Measurements from ENCODE around the gene LAMA3. TPM values are rescaled to one million over a fixed set of nuclear protein-coding genes. Genes with fewer than 3 reads are reported as not detected.

The LAMA3 gene
- total and polyA plus RNA-seq, 2 donors (not counting 3 experiments of a cell fraction or from before 2014, with no cell fraction given), result 2.6 to 12.3 TPM

DNA sequence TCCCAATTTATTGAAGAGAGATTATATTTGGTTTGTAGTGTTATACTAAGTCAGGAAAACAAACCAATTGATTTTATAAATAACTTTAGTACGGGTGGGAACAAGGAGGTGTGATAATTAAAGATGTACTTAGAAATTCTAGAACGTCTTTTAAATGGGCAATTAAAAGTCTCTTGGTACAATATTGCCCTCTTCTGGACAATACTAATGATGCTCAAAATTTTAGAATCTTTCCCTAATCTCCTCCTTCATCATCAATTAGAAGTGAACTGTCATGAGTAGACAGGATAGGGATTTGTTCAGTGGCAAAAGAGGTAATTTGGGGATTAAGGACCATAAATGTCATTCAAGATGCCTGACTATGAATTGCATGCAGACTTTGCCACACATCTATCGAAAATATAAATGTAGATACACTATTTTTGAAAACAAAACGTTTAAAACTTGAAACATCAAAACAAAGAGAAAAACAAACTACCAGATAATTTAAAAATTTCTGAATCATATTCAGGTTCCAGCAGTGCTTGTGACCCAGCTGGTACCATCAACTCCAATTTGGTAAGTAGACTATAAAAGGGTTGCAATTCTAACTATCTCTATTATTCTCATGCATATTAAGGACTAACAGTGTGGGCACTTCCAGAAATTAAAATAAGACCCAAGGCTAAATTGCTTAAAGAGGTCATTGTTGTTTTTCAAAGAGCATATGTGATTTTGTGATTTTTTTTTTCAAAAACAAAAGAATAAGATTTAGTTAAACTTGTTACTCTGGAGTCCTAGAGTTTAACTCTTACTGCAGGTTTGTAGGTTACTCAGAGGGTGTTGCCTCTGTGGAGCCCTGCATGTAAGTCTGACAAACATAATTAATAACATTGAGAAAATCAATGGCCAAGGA is 123.5 kb downstream of the LAMA3 start:
- Histone ChIP-seq H3K79me2 (ENCODE audit: control insufficient read depth, insufficient read depth, low read length) (no peaks in the 10 kb centered on the region), H3K4me2 (ENCODE audit: insufficient read depth, low read length) (no peak overlapping the region), H3K4me3 (replicated peaks in 1 of 3; ENCODE audit: insufficient read depth in 1 of 3, low read depth in 1 of 3, low read length in 3 of 3) (no peak overlapping the region), H3K36me3 (ENCODE audit: control insufficient read depth in 2 of 2, extremely low read depth in 1 of 2, insufficient read depth in 2 of 2, low read length in 2 of 2) (no peaks in the 10 kb centered on the region), H3K27me3 (ENCODE audit: control insufficient read depth in 2 of 2, insufficient read depth in 2 of 2, low read length in 2 of 2) (no peaks in the 10 kb centered on the region), H4K20me1 (replicated peaks; ENCODE audit: control insufficient read depth, extremely low read depth, insufficient read depth, low read length) (no peaks in the 10 kb centered on the region), H3K27ac (ENCODE audit: insufficient read depth, low read depth, low read length) (no peak overlapping the region), H3K9me3 (replicated peaks; ENCODE audit: control insufficient read depth, insufficient read depth, low read length) (no peaks in the 10 kb centered on the region), H3K9ac (replicated peaks; ENCODE audit: extremely low read depth, insufficient read depth, low read length) (no peak overlapping the region), H2AFZ (ENCODE audit: low read depth, low read length) (no peak overlapping the region), H3K4me1 (ENCODE audit: control insufficient read depth, extremely low read depth, insufficient read depth, low read length) (no peaks in the 10 kb centered on the region), H3K9me1 (replicated peaks; ENCODE audit: control insufficient read depth, extremely low read depth, insufficient read depth, low read length) (no peaks in the 10 kb centered on the region)
- BruUV-seq (replicated peaks), result no TSS peak
- DNase-seq (ENCODE audit: low read depth, low spot score), result peak; percentile 58
- no peak for TF ChIP-seq POLR2A (IDR thresholded peaks at IDR 0.05; ENCODE audit: low read depth, low read length)
- TF ChIP-seq, protein P1, sequence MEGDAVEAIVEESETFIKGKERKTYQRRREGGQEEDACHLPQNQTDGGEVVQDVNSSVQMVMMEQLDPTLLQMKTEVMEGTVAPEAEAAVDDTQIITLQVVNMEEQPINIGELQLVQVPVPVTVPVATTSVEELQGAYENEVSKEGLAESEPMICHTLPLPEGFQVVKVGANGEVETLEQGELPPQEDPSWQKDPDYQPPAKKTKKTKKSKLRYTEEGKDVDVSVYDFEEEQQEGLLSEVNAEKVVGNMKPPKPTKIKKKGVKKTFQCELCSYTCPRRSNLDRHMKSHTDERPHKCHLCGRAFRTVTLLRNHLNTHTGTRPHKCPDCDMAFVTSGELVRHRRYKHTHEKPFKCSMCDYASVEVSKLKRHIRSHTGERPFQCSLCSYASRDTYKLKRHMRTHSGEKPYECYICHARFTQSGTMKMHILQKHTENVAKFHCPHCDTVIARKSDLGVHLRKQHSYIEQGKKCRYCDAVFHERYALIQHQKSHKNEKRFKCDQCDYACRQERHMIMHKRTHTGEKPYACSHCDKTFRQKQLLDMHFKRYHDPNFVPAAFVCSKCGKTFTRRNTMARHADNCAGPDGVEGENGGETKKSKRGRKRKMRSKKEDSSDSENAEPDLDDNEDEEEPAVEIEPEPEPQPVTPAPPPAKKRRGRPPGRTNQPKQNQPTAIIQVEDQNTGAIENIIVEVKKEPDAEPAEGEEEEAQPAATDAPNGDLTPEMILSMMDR (IDR thresholded peaks at IDR 0.05; ENCODE audit: extremely low read depth in 1 of 2, insufficient read depth in 1 of 2, low read depth in 1 of 2, low read length in 2 of 2), result peak; percentile 21 to 30
- dilution Hi-C loops (cut with MboI; ENCODE audit: extremely low pct_ligation_motif_present, low sequenced_read_pairs) (no loop called here), intact Hi-C loops (cut with micrococcal nuclease) (loop anchor here (1.0 to 5.0 kb wide), 5 partner anchors 106 to 307 kb away; no protein-coding TSS in a partner anchor)
- peak; percentile 64 for FAIRE-seq
- CTCF ChIA-PET, result interaction anchor here (1.0 to 3.2 kb wide), 6 partner anchors 109 to 314 kb away, joined by 4 to 48 read pairs (median 8); no protein-coding TSS in a partner anchor
- POLR2A ChIA-PET, result no interaction called here

DNA sequence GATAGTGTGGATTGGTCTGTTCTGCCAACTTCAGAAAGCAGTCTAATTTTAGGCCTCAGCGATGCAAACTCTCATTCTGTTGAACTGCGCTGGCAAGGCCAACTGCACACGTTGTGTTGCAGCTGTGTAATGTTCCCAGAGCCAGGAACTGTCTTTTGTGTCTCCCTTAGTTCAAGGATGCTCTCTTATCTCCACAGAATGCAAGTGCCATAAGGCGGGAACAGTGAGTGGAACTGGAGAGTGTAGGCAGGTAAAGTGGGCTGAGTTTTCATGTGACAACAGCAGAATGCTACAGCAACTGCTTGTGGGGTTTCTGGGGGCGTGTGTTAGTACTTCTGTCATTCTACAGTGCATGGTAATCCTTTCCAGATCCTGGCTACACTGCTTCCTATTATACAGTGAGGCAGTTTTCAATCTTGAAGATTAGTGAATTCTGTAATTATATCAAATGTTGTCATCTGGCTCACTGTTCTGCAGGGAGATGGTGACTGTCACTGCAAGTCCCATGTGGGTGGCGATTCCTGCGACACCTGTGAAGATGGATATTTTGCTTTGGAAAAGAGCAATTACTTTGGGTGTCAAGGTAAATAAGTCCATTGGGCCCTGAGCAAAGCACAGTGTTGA is 125.8 kb downstream of the LAMA3 start:
- Histone ChIP-seq H3K4me2 (ENCODE audit: insufficient read depth, low read length) (no peak overlapping the region), H3K4me1 (ENCODE audit: control insufficient read depth, extremely low read depth, insufficient read depth, low read length) (no peaks in the 10 kb centered on the region), H3K9me1 (replicated peaks; ENCODE audit: control insufficient read depth, extremely low read depth, insufficient read depth, low read length) (no peaks in the 10 kb centered on the region), H3K9ac (replicated peaks; ENCODE audit: extremely low read depth, insufficient read depth, low read length) (no peak overlapping the region), H4K20me1 (replicated peaks; ENCODE audit: control insufficient read depth, extremely low read depth, insufficient read depth, low read length) (no peaks in the 10 kb centered on the region), H3K27me3 (ENCODE audit: control insufficient read depth in 2 of 2, insufficient read depth in 2 of 2, low read length in 2 of 2) (no peaks in the 10 kb centered on the region), H3K9me3 (replicated peaks; ENCODE audit: control insufficient read depth, insufficient read depth, low read length) (no peaks in the 10 kb centered on the region), H3K79me2 (ENCODE audit: control insufficient read depth, insufficient read depth, low read length) (no peaks in the 10 kb centered on the region), H3K27ac (ENCODE audit: insufficient read depth, low read depth, low read length) (no peak overlapping the region), H3K4me3 (replicated peaks in 1 of 3; ENCODE audit: insufficient read depth in 1 of 3, low read depth in 1 of 3, low read length in 3 of 3) (no peak overlapping the region), H2AFZ (ENCODE audit: low read depth, low read length) (no peak overlapping the region), H3K36me3 (ENCODE audit: control insufficient read depth in 2 of 2, extremely low read depth in 1 of 2, insufficient read depth in 2 of 2, low read length in 2 of 2) (no peaks in the 10 kb centered on the region)
- intact Hi-C loops (cut with micrococcal nuclease) (loop anchor here (5.0 kb wide), 1 partner anchor 298 kb away; no protein-coding TSS in a partner anchor), dilution Hi-C loops (cut with MboI; ENCODE audit: extremely low pct_ligation_motif_present, low sequenced_read_pairs) (no loop called here)
- ChIA-PET CTCF (interaction anchor here (0.9 to 1.8 kb wide), 8 partner anchors 95 to 316 kb away, joined by 3 to 11 read pairs (median 4); no protein-coding TSS in a partner anchor), POLR2A (no interaction called here)
- no TSS peak for BruUV-seq (replicated peaks)
- FAIRE-seq (no peak), DNase-seq (ENCODE audit: low read depth, low spot score) (no peak)
- TF ChIP-seq GATA2 (IDR thresholded peaks at IDR 0.05; ENCODE audit: insufficient read depth, insufficient read length, low read depth, low read length), result no peak
- TF ChIP-seq, protein P2, sequence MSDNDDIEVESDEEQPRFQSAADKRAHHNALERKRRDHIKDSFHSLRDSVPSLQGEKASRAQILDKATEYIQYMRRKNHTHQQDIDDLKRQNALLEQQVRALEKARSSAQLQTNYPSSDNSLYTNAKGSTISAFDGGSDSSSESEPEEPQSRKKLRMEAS (IDR thresholded peaks at IDR 0.05; ENCODE audit: insufficient read depth, insufficient read length), result no peak

All from endothelial cell of umbilical vein (primary cell).